Measurements from ENCODE around the gene LMOD2.

The LMOD2 gene

DNA sequence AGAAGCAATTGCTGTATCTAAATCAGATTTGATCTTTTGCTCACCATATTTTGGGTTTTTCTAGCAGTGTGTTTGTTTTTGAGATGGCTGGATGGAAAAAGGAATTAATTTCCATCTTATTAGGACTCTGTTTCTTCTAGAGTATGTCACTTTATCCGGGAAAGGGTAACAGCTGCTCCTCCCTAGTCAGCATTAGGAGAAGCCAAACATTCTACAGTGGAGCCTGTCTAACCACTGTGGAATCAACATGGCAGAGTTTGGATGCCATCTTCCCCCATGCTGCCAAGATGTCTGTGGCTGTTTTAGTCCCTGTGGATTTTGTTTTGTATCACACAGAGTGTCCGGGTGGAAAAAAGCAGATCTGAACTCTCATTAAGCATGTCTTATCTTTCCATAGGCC, 16.0 kb upstream of the LMOD2 start:
- DNase-seq (ENCODE audit: low read depth in 3 of 3) = no peak

DNA sequence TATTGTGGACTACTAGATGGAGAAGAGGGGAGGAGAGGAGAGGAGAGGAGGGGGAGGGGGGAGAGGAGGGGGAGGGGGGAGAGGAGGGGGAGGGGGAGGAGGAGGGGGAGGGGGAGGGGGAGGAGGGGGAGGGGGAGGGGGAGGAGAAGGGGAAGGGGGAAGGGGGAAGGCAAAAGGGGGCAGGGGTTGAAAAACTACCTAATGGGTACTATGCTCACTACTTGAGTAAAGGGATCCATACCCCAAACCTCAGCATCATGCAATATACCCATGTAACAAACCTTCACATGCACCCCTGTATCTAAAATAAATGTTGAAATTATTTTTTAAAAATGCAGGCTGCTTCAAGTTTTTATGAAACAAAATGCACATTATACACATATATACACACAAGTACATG, 15.1 kb upstream of the LMOD2 start:
- no peak for DNase-seq (ENCODE audit: low read depth in 3 of 3)

DNA sequence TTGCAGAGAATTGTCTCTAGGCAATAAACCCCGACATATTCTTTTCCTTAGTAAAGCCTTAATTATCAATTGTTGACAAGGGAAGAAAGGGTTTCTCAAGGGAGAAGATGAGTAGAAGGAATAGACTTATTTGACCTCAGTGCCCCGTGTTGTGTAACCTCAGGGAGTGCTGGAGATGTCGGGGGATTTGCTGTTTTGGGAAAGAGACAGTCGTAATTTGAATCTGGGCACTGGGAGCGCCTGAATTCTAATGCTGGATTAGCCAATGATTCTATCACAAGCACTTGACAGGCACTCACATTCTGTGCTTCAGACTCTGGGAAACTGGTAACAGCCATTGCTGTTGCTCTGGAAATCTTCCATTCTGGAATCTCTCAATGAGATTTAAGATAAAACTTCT, 13.8 kb upstream of the LMOD2 start:
- no peak for DNase-seq (ENCODE audit: low read depth in 3 of 3)

DNA sequence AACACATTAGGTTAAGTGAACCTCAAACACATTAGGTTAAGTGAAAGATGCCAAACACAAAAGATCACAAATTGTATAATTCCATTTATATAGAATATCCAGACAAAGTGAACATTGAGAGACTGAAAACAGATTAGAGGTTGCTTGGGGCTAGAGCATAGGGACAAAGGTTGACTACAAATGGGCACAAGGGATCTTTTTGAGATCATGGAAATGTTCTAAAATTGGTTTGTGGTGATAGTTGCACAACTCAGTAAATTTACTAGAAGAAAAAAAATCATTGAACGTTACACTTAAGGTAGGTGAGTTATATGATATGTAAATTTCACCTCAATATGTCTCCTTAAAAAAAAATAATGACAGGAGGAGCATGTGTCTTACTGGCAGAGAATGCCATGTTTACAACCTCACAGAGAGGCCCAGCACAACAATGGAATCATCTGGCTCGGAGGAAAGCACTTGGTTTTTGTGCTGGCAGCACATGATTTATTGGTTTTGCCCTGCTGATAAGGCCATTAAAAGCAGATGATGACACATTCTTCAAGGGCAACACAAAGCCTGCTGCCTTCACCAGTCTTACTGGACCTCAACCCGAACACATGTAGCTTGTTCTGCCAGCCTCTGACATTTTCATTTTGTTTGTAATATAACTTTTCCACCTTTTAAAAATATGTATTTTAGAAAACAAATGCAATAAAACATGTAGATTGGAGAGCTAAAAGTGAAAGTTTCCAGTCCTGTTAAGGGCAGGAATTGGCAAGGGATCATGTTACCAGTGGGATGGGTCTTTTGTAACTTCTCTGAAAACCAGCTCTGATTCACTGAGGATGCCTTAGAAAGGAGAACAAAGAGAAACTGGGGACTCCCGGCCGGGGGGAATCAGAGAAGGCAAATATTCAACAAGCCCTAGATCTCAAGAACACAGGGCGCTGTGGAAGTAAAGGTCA, 11.9 kb upstream of the LMOD2 start:
- DNase-seq (ENCODE audit: low read depth in 3 of 3) = no peak

DNA sequence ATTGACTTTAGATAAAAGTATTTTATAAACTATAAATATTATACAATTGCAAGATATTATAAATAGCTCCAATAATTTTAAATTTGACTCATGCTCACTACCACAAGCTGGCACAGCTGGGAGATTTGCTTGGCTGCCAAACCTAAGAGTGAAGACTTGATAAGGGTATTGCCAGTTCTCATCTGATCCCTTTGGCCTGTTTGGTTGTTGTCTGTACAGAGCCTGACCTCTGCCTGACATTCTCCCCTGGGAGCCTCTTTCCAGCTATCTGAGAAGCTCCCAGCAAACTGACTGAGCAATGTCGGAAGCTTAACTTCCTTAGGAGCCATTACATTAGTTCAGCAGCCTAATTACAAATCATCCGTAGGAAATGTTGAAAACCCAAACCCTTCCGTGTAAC, 10.2 kb upstream of the LMOD2 start:
- no peak for DNase-seq (ENCODE audit: low read depth in 3 of 3)

DNA sequence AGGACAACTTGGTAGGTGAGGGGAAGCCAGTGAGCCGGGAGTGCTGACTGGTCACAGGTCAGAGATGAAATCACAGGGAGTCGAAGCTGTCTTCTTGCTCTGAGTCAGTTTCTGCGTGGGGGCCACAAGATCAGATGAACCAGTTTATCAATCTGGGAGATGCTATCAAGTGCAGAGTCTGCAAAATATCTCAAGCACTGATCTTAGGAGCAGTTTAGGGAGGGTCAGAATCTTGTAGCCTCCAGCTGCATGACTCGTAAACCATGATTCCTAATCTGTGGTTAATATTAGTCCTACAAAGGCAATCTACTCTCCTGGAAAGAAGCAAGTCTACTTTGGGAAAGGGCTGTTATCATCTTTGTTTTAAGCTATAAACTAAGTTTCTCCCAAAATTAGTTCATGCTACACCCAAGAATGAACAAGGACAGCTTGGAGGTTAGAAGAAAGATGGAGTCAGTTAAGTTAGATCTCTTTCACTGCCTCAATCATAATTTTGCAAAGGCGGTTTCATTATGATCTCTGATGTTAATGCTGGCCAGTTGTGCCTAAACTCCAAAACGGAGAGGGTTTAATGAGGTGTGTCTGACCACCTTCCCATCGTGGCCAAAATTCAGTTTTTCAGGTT, 8.4 kb upstream of the LMOD2 start:
- no peak for DNase-seq (ENCODE audit: low read depth in 3 of 3)

DNA sequence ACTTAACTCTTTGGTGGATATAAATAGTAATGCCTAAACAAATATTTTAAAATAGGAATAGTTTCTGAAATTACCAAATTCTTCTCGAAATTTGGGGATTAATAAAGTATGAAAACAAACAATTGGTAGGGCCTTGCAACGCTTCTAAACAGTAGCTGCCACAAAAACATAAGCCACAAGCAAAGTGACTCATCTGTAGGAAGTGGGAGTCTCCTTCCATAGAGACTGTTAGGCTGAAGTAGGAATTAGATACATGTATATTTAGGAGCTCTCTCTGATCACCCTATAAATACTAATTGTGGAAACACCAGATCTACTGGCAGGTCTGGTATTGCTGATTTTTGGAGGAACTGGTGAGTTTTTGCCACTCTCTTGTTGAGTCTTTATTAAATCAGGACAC, 5.7 kb upstream of the LMOD2 start:
- DNase-seq (ENCODE audit: low read depth in 3 of 3) = no peak

DNA sequence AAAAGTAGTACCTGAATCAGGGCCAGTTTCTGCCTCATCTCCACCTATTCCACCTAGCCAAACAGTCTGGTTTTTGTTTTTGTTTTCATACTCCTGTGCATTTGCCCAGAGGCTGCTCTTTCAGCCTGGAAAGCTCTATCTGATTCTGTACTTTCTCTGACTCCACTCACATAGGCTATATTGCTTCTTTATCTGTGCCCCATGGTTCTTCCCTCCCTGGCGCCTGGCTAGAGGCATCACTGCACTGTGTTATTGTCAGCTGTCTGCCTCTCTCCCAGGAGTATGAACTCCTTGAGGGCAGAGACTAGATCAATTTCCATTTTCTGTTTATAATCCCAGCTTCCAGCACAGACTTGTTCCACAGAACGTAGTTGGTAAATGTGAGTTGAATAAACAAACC, 5.1 kb upstream of the LMOD2 start:
- DNase-seq (ENCODE audit: low read depth in 3 of 3) = no peak

DNA sequence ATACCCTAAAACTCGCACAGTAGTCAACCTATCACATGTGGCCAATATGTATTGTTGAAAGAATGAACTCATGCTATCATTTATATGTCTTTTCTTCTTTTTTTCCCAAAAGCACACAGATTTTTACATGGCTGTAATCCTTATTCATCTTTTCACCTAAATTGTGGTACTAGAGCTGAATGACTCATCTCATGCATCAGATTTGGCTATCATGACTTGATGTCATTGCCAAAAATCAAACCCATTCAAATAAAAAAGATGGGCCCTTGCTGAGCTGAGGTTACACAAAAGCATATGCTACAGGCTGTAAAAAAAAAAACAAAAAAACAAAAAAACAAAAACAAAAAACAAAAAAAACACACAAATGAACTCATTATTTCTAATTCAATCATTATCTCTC, 3.3 kb upstream of the LMOD2 start:
- no peak for DNase-seq (ENCODE audit: low read depth in 3 of 3)

DNA sequence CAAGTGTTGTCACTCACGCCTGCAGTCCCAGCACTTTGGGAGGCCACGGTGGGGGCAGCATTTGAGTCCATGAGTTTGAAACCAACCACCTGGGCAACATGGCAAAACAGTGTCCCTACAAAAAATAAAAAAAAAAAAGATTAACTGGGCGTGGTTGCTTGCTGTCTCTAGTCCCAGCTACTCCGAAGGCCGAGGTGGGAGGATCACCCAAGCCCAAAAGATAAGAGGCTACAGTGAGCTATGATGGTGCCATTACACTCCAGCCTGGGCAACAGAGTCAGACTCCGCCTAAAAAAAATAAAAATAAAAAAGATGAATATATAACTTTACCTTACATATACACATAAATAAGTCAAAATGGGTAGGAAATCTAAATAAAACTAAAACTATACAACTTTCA, 2.5 kb upstream of the LMOD2 start:
- no peak for DNase-seq (ENCODE audit: low read depth in 3 of 3)

DNA sequence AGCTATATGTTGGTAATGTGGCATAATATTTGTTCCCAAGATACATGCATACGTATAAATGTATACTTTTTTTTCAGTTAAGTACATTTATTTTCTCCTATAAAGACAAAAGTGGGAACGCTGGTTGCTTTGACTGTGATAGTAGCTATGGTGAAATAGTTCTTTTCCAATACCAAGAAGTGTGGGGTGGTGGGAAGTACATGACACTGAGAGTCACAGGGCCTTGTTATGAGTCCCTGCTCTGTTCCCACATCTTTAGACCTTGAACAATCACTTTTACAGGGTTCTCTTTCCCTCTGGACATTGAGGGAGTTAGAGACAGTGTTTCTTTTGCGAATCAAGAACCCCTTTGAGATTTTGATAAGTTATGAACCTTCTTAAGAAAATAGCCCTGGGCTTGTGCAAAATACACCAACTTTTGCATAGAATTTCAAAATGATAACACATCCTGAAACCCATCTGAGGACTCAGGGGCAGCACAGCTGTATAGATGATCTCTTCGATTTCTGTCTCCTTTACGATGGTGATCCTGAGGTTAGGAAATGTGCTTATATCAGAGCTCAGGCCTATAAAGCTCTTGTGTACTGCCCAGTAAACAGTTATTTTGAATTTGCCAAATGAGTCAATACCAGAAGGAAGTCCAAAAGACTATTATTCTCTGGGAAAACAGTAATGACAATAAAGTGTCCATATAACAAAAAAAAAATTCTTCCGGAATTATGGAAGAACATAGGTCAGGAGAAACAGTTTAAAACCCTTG, 1.1 kb downstream of the LMOD2 start:
- DNase-seq (ENCODE audit: low read depth in 3 of 3) = no peak

DNA sequence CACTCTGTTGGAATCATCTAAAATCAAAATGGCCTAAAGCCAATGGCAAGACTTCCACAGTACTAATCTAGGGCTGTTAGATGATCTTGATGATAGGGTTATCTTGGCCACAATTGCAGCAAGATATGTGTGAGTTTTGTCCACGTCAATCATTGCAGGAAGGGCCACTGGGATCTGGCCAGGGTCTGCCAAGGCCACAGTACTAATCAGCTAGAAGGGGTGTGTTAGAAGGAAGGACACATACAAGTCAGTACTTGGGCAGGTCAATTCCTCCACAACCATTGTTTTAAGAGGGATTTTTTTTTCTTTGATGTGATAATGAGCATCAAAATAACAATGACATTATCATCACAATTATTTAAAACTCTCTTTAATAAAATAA, 1.6 kb downstream of the LMOD2 start:
- DNase-seq (ENCODE audit: low read depth in 3 of 3) = no peak

DNA sequence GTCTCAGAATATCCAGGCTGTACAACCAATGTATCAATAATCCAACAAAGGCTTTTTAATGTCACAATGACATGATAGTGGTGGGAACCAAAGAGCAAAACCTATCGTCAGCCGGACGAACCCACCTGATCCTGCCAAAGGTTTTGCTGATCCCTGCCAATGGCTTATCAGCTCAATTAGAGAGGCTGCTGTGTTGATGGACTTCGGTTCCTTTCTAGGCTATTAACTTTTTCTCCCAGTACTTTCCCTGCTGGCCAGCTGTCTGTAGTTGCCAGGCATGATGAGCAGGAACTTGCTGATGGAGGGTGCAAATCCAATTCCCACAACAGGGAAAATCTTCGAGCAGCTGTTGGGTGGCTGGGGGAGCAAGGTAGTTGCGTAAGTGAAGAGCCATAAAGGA, 2.4 kb downstream of the LMOD2 start:
- no peak for DNase-seq (ENCODE audit: low read depth in 3 of 3)

DNA sequence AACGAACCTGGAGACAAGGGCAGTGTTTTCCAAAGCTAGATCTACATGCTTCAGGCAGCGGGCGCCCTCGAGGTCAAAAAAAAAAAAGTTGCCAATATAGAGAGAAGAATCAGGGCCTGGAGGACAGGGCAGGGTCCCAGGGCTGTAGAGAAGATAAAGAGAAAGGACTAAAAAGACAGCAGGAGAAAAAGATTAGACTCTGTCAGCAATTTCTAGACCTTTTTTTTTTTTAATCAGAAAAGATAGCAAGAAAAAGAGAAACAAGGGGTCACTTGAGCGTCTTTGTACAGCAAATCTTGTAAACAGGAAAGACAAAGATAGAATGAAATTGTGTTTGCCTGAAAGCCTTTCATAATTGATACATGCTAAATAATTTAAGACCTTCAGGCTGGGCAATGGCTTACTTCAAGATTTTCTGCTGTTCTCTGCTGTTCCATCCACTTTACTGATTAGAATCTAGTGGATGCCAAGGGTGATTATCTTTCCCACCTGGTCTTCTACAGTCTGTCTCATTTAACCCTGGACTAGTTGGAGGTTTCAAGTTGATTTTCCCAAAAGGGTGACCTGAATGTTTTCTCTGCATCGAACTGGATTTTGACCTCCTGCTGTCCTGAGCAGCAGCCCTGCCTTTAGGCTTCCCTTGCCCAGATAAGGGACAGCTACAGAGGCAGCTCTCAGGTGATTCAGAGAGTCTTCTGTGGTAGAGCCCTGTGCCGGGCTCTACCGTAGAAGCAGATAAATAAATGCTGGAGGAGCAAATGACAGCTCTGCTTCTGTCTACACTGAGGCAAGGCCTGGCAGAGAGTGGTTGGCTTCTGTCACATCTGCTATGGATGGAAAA, 5.1 kb downstream of the LMOD2 start:
- no peak for DNase-seq (ENCODE audit: low read depth in 3 of 3)

DNA sequence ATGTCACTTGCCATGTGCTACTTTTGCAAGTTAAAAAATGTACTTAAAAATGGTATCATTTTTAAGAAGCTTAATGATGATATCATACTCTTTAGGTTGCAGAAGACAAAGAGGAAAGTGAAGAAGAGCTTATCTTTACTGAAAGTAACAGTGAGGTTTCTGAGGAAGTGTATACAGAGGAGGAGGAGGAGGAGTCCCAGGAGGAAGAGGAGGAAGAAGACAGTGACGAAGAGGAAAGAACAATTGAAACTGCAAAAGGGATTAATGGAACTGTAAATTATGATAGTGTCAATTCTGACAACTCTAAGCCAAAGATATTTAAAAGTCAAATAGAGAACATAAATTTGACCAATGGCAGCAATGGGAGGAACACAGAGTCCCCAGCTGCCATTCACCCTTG, 6.1 kb downstream of the LMOD2 start:
- no peak for DNase-seq (ENCODE audit: low read depth in 3 of 3)

DNA sequence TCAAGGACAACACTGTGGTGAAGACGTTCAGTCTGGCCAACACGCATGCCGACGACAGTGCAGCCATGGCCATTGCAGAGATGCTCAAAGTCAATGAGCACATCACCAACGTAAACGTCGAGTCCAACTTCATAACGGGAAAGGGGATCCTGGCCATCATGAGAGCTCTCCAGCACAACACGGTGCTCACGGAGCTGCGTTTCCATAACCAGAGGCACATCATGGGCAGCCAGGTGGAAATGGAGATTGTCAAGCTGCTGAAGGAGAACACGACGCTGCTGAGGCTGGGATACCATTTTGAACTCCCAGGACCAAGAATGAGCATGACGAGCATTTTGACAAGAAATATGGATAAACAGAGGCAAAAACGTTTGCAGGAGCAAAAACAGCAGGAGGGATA, 6.6 kb downstream of the LMOD2 start:
- DNase-seq (ENCODE audit: low read depth in 3 of 3) = no peak

DNA sequence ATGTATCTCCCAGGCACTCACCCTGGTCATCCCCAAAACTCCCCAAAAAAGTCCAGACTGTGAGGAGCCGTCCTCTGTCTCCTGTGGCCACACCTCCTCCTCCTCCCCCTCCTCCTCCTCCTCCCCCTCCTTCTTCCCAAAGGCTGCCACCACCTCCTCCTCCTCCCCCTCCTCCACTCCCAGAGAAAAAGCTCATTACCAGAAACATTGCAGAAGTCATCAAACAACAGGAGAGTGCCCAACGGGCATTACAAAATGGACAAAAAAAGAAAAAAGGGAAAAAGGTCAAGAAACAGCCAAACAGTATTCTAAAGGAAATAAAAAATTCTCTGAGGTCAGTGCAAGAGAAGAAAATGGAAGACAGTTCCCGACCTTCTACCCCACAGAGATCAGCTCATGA, 7.1 kb downstream of the LMOD2 start:
- DNase-seq (ENCODE audit: low read depth in 3 of 3) = no peak

DNA sequence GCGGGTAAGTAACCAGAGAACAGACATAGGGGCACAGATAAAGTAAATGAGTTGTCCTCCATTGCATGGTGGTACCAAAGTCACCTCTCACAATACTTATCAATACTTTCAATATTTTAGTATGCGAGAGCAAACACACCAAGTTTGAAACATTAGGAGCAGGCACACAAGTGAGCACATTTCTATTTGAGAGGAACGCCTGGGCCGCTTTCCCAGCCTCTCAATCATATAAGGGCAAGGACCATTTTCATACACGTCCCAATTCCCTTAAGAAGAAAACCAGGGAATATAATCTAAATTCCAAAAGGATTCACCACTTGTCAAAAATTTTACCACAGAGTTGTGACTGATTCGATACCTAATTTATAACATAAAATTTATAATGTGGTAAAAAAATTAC, 7.5 kb downstream of the LMOD2 start:
- DNase-seq (ENCODE audit: low read depth in 3 of 3) = no peak

DNA sequence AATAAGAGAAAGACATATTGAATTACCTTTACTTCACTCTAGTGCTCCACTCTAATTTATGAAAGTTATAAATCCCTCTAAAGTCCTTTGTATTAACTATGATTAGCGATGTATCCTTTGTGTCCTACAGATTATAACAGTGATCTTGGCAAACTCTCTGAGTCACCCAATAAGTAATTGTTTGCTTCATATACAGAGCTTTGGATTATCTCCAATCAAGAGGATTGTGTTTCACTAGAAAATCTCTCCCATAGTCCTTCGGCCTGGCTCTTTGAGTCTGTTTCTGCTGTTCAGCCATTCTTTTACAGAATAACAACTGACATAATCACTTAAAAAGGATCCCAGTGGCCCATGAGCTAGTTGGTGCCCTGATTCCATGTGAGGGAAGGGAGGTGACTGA, 9.5 kb downstream of the LMOD2 start:
- no peak for DNase-seq (ENCODE audit: low read depth in 3 of 3)

DNA sequence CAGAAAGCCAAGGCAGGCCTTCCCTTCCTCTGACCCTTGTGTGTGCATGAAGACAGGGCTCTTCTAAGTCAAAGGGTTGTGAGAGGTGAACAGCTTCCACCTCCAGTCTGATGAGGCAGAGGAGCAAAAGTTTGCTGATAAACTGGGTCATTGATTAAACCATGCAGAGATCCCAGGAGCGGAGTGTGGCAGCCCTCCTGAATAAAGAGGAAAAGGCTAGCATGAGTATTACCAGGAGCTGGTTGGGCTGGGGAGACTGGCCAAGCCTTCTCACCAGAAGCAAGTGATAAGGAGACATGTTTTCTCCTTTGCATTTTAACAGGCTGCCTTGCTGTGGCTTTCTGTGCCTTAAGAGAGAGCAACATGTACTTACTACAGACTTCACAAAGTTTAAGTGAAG, 10.2 kb downstream of the LMOD2 start:
- DNase-seq (ENCODE audit: low read depth in 3 of 3) = no peak

DNA sequence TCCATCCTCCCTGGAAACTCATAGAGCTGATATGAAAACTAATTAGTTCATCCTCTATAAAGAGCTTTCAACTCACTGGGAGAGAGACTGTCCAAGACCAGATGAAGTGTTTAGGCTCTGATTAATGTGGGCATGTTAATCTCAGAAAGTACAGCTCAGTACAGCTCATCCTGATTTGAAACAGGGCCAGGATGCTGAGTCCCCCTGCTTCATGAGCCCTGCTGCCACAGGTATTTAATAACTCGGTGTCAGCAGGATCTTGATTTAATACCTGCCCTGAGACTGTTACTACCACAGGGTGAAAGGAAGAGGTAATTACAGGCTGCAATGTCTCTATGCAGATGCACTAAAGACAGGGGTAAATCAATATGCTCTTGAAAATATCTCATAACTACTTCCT, 10.8 kb downstream of the LMOD2 start:
- no peak for DNase-seq (ENCODE audit: low read depth in 3 of 3)

DNA sequence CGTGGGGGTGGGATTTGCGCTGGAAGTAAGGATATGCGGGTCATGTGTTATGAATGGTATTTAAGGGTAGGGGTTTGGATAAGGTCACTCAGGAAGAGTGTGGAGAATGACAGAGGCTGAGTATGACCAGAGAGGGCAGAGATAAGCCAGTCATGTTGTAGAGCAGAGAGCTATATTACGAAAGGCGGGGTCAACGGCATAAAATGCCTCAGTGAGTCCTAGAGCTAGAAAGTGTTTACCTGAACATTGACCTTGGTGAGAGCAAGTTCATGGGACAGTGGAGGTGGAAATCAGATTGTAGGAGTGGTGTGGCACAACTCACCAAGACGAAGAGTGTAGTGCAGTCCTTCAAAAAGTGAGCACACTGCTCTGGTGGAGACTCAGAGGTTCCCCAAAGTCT, 13.8 kb downstream of the LMOD2 start:
- DNase-seq (ENCODE audit: low read depth in 3 of 3) = no peak
